Stimulated activated naive CD8-positive, alpha-beta T cell treated with anti-CD3 and anti-CD28 coated beads, Interleukin-15, amount 100 ng/mL, for 72 hours (primary cell): ENCODE measurements around the gene TAMALIN.

Experiments
- ATAC-seq: fragments of 150-1000 bp; cut with Tn5 transposase; 2 replicates; pipeline ENCODE4 v1.10.0; 2021; ENCODE audit warnings: mild to moderate bottlenecking, moderate library complexity
- DNase-seq, 2 donors: peaks; one replicate each; pipeline ENCODE4 v3.0.0; 2021 to 2022
- H3K27ac Mint-ChIP-seq, 2 donors: one replicate each; pipeline ENCODE4 v1.8.0; 2022; ENCODE audit warnings: mild to moderate bottlenecking in 2 of 2, mixed read lengths in 2 of 2, moderate library complexity in 2 of 2
- H3K27me3 Mint-ChIP-seq: one replicate; pipeline ENCODE4 v1.8.0; 2022; ENCODE audit warnings: mixed read lengths
- H3K4me1 Mint-ChIP-seq: one replicate; pipeline ENCODE4 v1.8.0; 2022; ENCODE audit warnings: mild to moderate bottlenecking, mixed read lengths
- H3K4me3 Mint-ChIP-seq, 2 donors: one replicate each; pipeline ENCODE4 v1.8.0; 2022; ENCODE audit warnings: mild to moderate bottlenecking in 2 of 2, mixed read lengths in 2 of 2, moderate library complexity in 1 of 2
- H3K9me3 Mint-ChIP-seq, 2 donors: one replicate each; pipeline ENCODE4 v1.8.0; 2022; ENCODE audit warnings: mixed read lengths in 2 of 2

The TAMALIN gene

GRCh38 chr12:52018433-52019112 is 11.8 kb downstream of the TAMALIN start:
- Mint-ChIP-seq H3K27ac (no peak overlapping the region), H3K27me3 (no peaks in the 10 kb centered on the region), H3K4me3 (no peak overlapping the region), H3K9me3 (no peaks in the 10 kb centered on the region), H3K4me1 (peaks cover 22% of the 10 kb centered on the region)
- no peak for ATAC-seq
- no peak for DNase-seq

GRCh38 chr12:52019113-52019770 is 12.5 kb downstream of the TAMALIN start:
- H3K27me3 Mint-ChIP-seq, result no peaks in the 10 kb centered on the region
- ATAC-seq, result no peak
- no peak overlapping the region for H3K27ac Mint-ChIP-seq
- H3K4me3 Mint-ChIP-seq, result no peak overlapping the region
- H3K4me1 Mint-ChIP-seq, result peaks cover 27% of the 10 kb centered on the region
- H3K9me3 Mint-ChIP-seq, result no peaks in the 10 kb centered on the region
- DNase-seq, result no peak

- peak overlapping the region; percentile 63 to 74 for H3K4me3 Mint-ChIP-seq
- ATAC-seq (peak; percentile 66), DNase-seq (peak; percentile 57 to 73)
- peak overlapping the region in 1 of 2 donors; percentile 44 for H3K27ac Mint-ChIP-seq
- H3K27me3 Mint-ChIP-seq, result no peaks in the 10 kb centered on the region
- no peaks in the 10 kb centered on the region for H3K9me3 Mint-ChIP-seq
- H3K4me1 Mint-ChIP-seq, result peaks cover 42% of the 10 kb centered on the region
These were observed 14.0 kb downstream of the TAMALIN start for GRCh38 chr12:52020539-52021336.

GRCh38 chr12:52022841-52023181 is 16.1 kb downstream of the TAMALIN start:
- H3K9me3 Mint-ChIP-seq, result no peaks in the 10 kb centered on the region
- H3K4me1 Mint-ChIP-seq, result peaks cover 52% of the 10 kb centered on the region
- peak overlapping the region; percentile 59 to 91 for H3K4me3 Mint-ChIP-seq
- H3K27me3 Mint-ChIP-seq, result no peaks in the 10 kb centered on the region
- no peak for DNase-seq
- H3K27ac Mint-ChIP-seq, result no peak overlapping the region
- ATAC-seq, result no peak

- peak; percentile 92 to 94 for DNase-seq
- Mint-ChIP-seq H3K4me3 (peak overlapping the region; percentile 85 to 91), H3K4me1 (peaks cover 52% of the 10 kb centered on the region), H3K9me3 (no peaks in the 10 kb centered on the region), H3K27ac (peak overlapping the region; percentile 68 to 87), H3K27me3 (no peaks in the 10 kb centered on the region)
- peak; percentile 74 for ATAC-seq
These were observed 16.6 kb downstream of the TAMALIN start for GRCh38 chr12:52023182-52023975.

- Mint-ChIP-seq H3K4me1 (peaks cover 52% of the 10 kb centered on the region), H3K27me3 (no peaks in the 10 kb centered on the region), H3K27ac (peak overlapping the region; percentile 73 to 90), H3K9me3 (no peaks in the 10 kb centered on the region), H3K4me3 (peak overlapping the region; percentile 85 to 91)
- ATAC-seq, result peak; percentile 15
- DNase-seq, result peak in 1 of 2 donors; percentile 41
These were observed 17.4 kb downstream of the TAMALIN start for GRCh38 chr12:52023976-52024688.

- Mint-ChIP-seq H3K4me3 (peak overlapping the region; percentile 85 to 91), H3K27ac (peak overlapping the region; percentile 91 to 97), H3K9me3 (no peaks in the 10 kb centered on the region), H3K27me3 (no peaks in the 10 kb centered on the region), H3K4me1 (peaks cover 51% of the 10 kb centered on the region)
- peak; percentile 62 for ATAC-seq
- DNase-seq, result peak; percentile 55 to 76
These were observed 18.1 kb downstream of the TAMALIN start for GRCh38 chr12:52024845-52025230.

- ATAC-seq, result no peak
- Mint-ChIP-seq H3K4me3 (peak overlapping the region; percentile 85 to 91), H3K4me1 (peaks cover 37% of the 10 kb centered on the region), H3K9me3 (no peaks in the 10 kb centered on the region), H3K27ac (no peak overlapping the region), H3K27me3 (no peaks in the 10 kb centered on the region)
- DNase-seq, result no peak
These were observed 19.5 kb downstream of the TAMALIN start for GRCh38 chr12:52026263-52026662.

GRCh38 chr12:52027085-52027843 is 20.5 kb downstream of the TAMALIN start:
- ATAC-seq, result no peak

GRCh38 chr12:52029685-52030084 is 22.9 kb downstream of the TAMALIN start:
- DNase-seq (no peak), ATAC-seq (no peak)
- H3K4me3 Mint-ChIP-seq, result no peak overlapping the region
- no peaks in the 10 kb centered on the region for H3K9me3 Mint-ChIP-seq
- no peaks in the 10 kb centered on the region for H3K27me3 Mint-ChIP-seq
- no peak overlapping the region for H3K27ac Mint-ChIP-seq
- H3K4me1 Mint-ChIP-seq, result peaks cover 46% of the 10 kb centered on the region

More at GRCh38 chr12:52027085-52027843, 20.5 kb downstream of the TAMALIN start:
- Mint-ChIP-seq H3K4me1 (peaks cover 40% of the 10 kb centered on the region), H3K27ac (peak overlapping the region in 1 of 2 donors; percentile 77), H3K9me3 (no peaks in the 10 kb centered on the region), H3K4me3 (no peak overlapping the region), H3K27me3 (no peaks in the 10 kb centered on the region)
- no peak for DNase-seq

- Mint-ChIP-seq H3K27me3 (no peaks in the 10 kb centered on the region), H3K4me3 (peak overlapping the region; percentile 79 to 89), H3K4me1 (peaks cover 47% of the 10 kb centered on the region), H3K9me3 (no peaks in the 10 kb centered on the region), H3K27ac (peak overlapping the region in 1 of 2 donors; percentile 23)
- no peak for ATAC-seq
- no peak for DNase-seq
These were observed 25.7 kb downstream of the TAMALIN start for GRCh38 chr12:52032446-52032803.

GRCh38 chr12:52032804-52033445 is 26.2 kb downstream of the TAMALIN start:
- H3K27me3 Mint-ChIP-seq, result no peaks in the 10 kb centered on the region
- ATAC-seq (peak; percentile 95), DNase-seq (peak; percentile 83 to 90)
- peaks cover 45% of the 10 kb centered on the region for H3K4me1 Mint-ChIP-seq
- H3K27ac Mint-ChIP-seq, result peak overlapping the region; percentile 61 to 93
- H3K4me3 Mint-ChIP-seq, result peak overlapping the region; percentile 79 to 89
- no peaks in the 10 kb centered on the region for H3K9me3 Mint-ChIP-seq

- ATAC-seq, result no peak
- Mint-ChIP-seq H3K4me1 (peaks cover 52% of the 10 kb centered on the region), H3K4me3 (peak overlapping the region; percentile 79 to 89)
These were observed 26.8 kb downstream of the TAMALIN start for GRCh38 chr12:52033446-52034140.

More at GRCh38 chr12:52033446-52034140, 26.8 kb downstream of the TAMALIN start:
- Mint-ChIP-seq H3K27me3 (no peaks in the 10 kb centered on the region), H3K9me3 (no peaks in the 10 kb centered on the region), H3K27ac (peak overlapping the region; percentile 61 to 93)
- DNase-seq, result no peak
